GM21423 (cell line): Measurements from ENCODE around the gene TOMM5.
A peak's percentile ranks its signal among the peaks of the same experiment; 100 is the strongest.
"Not testable (repeated sequence)": the region's sequence is repeated elsewhere in the genome, so short reads cannot be mapped to it uniquely, and the experiment has no call there.

Source experiments
- ATAC-seq: cut with Tn5 transposase; IDR thresholded peaks from one replicate; pipeline ENCODE4 v1.9.1; 2021; ENCODE audit warnings: mild to moderate bottlenecking, moderate library complexity; ENCODE audit not compliant: unreplicated experiment

TOMM5 gene

GRCh38 chr9:37611961-37612360 is 19.6 kb upstream of the TOMM5 start:
- ATAC-seq: no peak

GRCh38 chr9:37611014-37611413 is 18.6 kb upstream of the TOMM5 start:
- no peak for ATAC-seq

GRCh38 chr9:37609735-37610397 is 17.5 kb upstream of the TOMM5 start:
- ATAC-seq: no peak

GRCh38 chr9:37608250-37608649 is 15.9 kb upstream of the TOMM5 start:
- no peak for ATAC-seq

- no peak for ATAC-seq
Measured at GRCh38 chr9:37604296-37604695, 11.9 kb upstream of the TOMM5 start.

- no peak for ATAC-seq
Measured at GRCh38 chr9:37602817-37603216, 10.4 kb upstream of the TOMM5 start.

GRCh38 chr9:37602061-37602460 is 9.7 kb upstream of the TOMM5 start:
- ATAC-seq: not testable (repeated sequence)

- no peak for ATAC-seq
Measured at GRCh38 chr9:37596504-37596903, 4.1 kb upstream of the TOMM5 start.

- no peak for ATAC-seq
Measured at GRCh38 chr9:37593883-37594448, 1.6 kb upstream of the TOMM5 start.

GRCh38 chr9:37587521-37587920 is 4.9 kb downstream of the TOMM5 start:
- no peak for ATAC-seq

GRCh38 chr9:37583522-37584121 is 8.8 kb downstream of the TOMM5 start:
- no peak for ATAC-seq

GRCh38 chr9:37582548-37583157 is 9.7 kb downstream of the TOMM5 start:
- no peak for ATAC-seq

- ATAC-seq: peak; percentile 70
Measured at GRCh38 chr9:37575921-37576721, 16.3 kb downstream of the TOMM5 start, which contains the start of gene FBXO10. Gene FBXO10, minus strand, starts transcription at chr9:37576380. Its CDS starts 34,612 bp downstream, at chr9:37541768.

- peak; percentile 43 for ATAC-seq
Measured at GRCh38 chr9:37575511-37575914, 16.9 kb downstream of the TOMM5 start.

- ATAC-seq: no peak
Measured at GRCh38 chr9:37575001-37575400, 17.4 kb downstream of the TOMM5 start.

- ATAC-seq: no peak
Measured at GRCh38 chr9:37574241-37574721, 18.1 kb downstream of the TOMM5 start.

- ATAC-seq: no peak
Measured at GRCh38 chr9:37571282-37571681, 21.1 kb downstream of the TOMM5 start.

GRCh38 chr9:37566716-37567115 is 25.7 kb downstream of the TOMM5 start:
- ATAC-seq: no peak

GRCh38 chr9:37565661-37566618 is 26.5 kb downstream of the TOMM5 start:
- ATAC-seq: peak; percentile 76

GRCh38 chr9:37564916-37565315 is 27.5 kb downstream of the TOMM5 start:
- no peak for ATAC-seq
